K562 (cell line): ENCODE data around the gene UBE2L3. TPM values are rescaled to one million over a fixed set of nuclear protein-coding genes. Genes with fewer than 3 reads are reported as not detected.

ENCODE experiments used
- AFF1 ChIP-seq, 2 experiments: fragments of 450-650 bp; IDR thresholded peaks; 2 replicates each; pipeline ENCODE4 v1.6.1; 2018; ENCODE audit warnings: mild to moderate bottlenecking in 2 of 2, low read depth in 1 of 2; ENCODE audit not compliant: partially characterized antibody in 2 of 2
- ARID2 ChIP-seq: fragments of 450-650 bp; IDR thresholded peaks from 2 replicates; pipeline ENCODE4 v1.6.1; 2017; ENCODE audit warnings: antibody characterized with exemption, mild to moderate bottlenecking
- BHLHE40 ChIP-seq: IDR thresholded peaks from 2 replicates; pipeline ENCODE4 v1.6.1; 2011; ENCODE audit warnings: low read length, improper control_type of control experiment
- CREB5 ChIP-seq: fragments of 250-450 bp; sonication (Bioruptor Pico); IDR thresholded peaks from 2 replicates; pipeline ENCODE4 v1.5.0; 2020; ENCODE audit warnings: mild to moderate bottlenecking
- GATA2 ChIP-seq: sonication (generic); formaldehyde crosslinking; IDR thresholded peaks from 2 replicates; pipeline ENCODE4 v1.4.0; 2020; ENCODE audit warnings: mild to moderate bottlenecking, missing genetic modification reagents
- JUND ChIP-seq, 2 experiments: IDR thresholded peaks; 2 replicates in 1 of 2; 3 replicates in 1 of 2; pipeline ENCODE4 v1.6.1; 2011; ENCODE audit warnings: borderline replicate concordance in 2 of 2, low read depth in 2 of 2, low read length in 2 of 2, improper control_type of control experiment in 1 of 2, missing biosample characterization in 1 of 2, missing genetic modification characterization in 1 of 2, missing genetic modification reagents in 1 of 2
- NFE2 ChIP-seq: IDR thresholded peaks from 2 replicates; pipeline ENCODE4 v1.6.1; 2014; ENCODE audit warnings: antibody characterized with exemption, low read depth
- TBP ChIP-seq: optimal IDR thresholded peaks from 2 replicates; pipeline ENCODE3; 2011; ENCODE audit warnings: low read depth, low read length, improper control_type of control experiment
- ZBTB8A ChIP-seq: fragments of 450-650 bp; IDR thresholded peaks from 2 replicates; pipeline ENCODE4 v1.6.1; 2018; ENCODE audit warnings: mild to moderate bottlenecking, moderate library complexity; ENCODE audit not compliant: partially characterized antibody
- ZMIZ1 ChIP-seq, 2 experiments: fragments of 150-350 bp in 1 of 2; IDR thresholded peaks; 2 replicates each; pipeline ENCODE4 v1.6.1; 2012 to 2016; ENCODE audit warnings: low read depth in 2 of 2, low read length in 2 of 2, mild to moderate bottlenecking in 1 of 2, moderate library complexity in 1 of 2
- ZNF165 ChIP-seq: fragments of 250-450 bp; sonication (Bioruptor Pico); IDR thresholded peaks from 2 replicates; pipeline ENCODE4 v1.4.0; 2020; ENCODE audit warnings: borderline replicate concordance
- ZNF3 ChIP-seq: fragments of 250-450 bp; sonication (Bioruptor Pico); IDR thresholded peaks from 2 replicates; pipeline ENCODE4 v1.5.0; 2021; ENCODE audit warnings: mild to moderate bottlenecking, moderate library complexity
- ZNF449 ChIP-seq: fragments of 250-450 bp; sonication (Bioruptor Pico); IDR thresholded peaks from 2 replicates; pipeline ENCODE4 v1.8.0; 2022; ENCODE audit warnings: moderate library complexity, mild to moderate bottlenecking, inconsistent platforms
- polyA plus RNA-seq, 8 experiments: library from polyadenylated mRNA; depleted of rRNA in 4 of 8; stranded (reverse) in 5 of 8; unstranded in 3 of 8; fragments of >200 nt; fragmentation: Nextera tagmentation in 2 of 8; fragmentation: Illumina TruSeq in 1 of 8; extraction: Ambion mirVana in 2 of 8; extraction: Trizol in 1 of 8; gene quantifications; 2 replicates each; pipeline versions ENCODE4 v1.2.1 to v1.2.3, GENCODE V29; 2011 to 2014; ENCODE audit warnings: inconsistent platforms in 1 of 8, missing spikeins in 1 of 8
- total RNA-seq, 7 experiments: library from RNA; depleted of rRNA in 6 of 7; stranded (reverse); fragments of >200 nt in 6 of 7; fragmentation: Illumina TruSeq in 2 of 7; extraction: Trizol in 2 of 7; gene quantifications; 2 replicates each; pipeline versions ENCODE4 v1.2.1 to v1.2.3, GENCODE V29; 2011 to 2021; ENCODE audit warnings: low replicate concordance in 1 of 7

Gene UBE2L3
- total and polyA plus RNA-seq, 9 of the 15 experiments (the other 6 are each of a cell fraction or from before 2014, with no cell fraction given), result 215 to 625 (median 285) TPM

GRCh38 chr22:21624120-21624879 is 56.8 kb downstream of the UBE2L3 start (continued):
- no peak for TF ChIP-seq ARID2
- TF ChIP-seq ZNF3, result no peak
- no peak for TF ChIP-seq ZNF165 (CRISPR knock-in tag)
- TF ChIP-seq GATA2 (CRISPR knock-in tag), result no peak
- no peak for TF ChIP-seq NFE2
- no peak for TF ChIP-seq ZNF449 (CRISPR knock-in tag)
- TF ChIP-seq JUND (IDR thresholded peaks at IDR 0.05; ENCODE audit: borderline replicate concordance, low read depth, low read length), result peak; percentile 69
- TF ChIP-seq JUND (tag; IDR thresholded peaks at IDR 0.05; ENCODE audit: borderline replicate concordance, low read depth, low read length), result no peak
- TF ChIP-seq ZMIZ1 (IDR thresholded peaks at IDR 0.05; ENCODE audit: low read depth in 2 of 2, low read length in 2 of 2), result peak in 1 of 2 experiments; percentile 73; a peak in 1 of 4 replicates
- peak; percentile 71 for TF ChIP-seq BHLHE40
- TF ChIP-seq ZBTB8A, result no peak
- TF ChIP-seq AFF1 (IDR thresholded peaks at IDR 0.05; ENCODE audit: low read depth in 1 of 2, partially characterized antibody in 2 of 2), result no peak
- TF ChIP-seq CREB5 (CRISPR knock-in tag), result no peak
- TF ChIP-seq TBP, result no peak
